Esophagus muscularis mucosa (tissue), 3 donors: ENCODE data around the gene HPDL.

Experiments used
- POLR2A ChIP-seq: fragments of 450-650 bp; IDR thresholded peaks from one replicate; pipeline ENCODE4 v1.6.1; 2017; ENCODE audit warnings: antibody characterized with exemption, moderate library complexity, mild to moderate bottlenecking, low read depth
- TF ChIP-seq, protein P1 (sequence below), 3 experiments: fragments of 200-600 bp in 2 of 3; fragments of 450-650 bp in 1 of 3; sonication (generic) in 2 of 3; IDR thresholded peaks; one replicate each; pipeline ENCODE4 v1.5.1; 2017 to 2019; ENCODE audit warnings: antibody characterized with exemption in 3 of 3, mild to moderate bottlenecking in 2 of 3, moderate library complexity in 1 of 3

DNA sequence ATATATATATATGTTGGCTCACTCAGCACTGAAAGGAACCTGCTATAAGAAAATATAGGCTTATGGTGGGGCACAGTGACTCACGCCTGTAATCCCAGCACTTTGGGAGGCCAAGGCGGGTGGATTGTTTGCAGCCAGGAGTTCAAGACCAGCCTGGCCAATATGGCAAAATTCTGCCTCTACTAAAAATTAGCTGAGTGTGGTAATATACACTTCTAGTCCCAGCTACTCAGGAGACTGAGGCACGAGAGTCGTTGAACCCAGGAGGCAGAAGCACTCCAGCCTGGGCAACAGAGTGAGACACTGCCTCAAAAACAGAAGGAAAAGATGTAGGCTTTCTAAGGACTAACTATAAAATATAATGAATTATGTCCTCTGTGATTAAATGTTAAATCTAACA, 28.1 kb downstream of the HPDL start:
- TF ChIP-seq, protein P1, sequence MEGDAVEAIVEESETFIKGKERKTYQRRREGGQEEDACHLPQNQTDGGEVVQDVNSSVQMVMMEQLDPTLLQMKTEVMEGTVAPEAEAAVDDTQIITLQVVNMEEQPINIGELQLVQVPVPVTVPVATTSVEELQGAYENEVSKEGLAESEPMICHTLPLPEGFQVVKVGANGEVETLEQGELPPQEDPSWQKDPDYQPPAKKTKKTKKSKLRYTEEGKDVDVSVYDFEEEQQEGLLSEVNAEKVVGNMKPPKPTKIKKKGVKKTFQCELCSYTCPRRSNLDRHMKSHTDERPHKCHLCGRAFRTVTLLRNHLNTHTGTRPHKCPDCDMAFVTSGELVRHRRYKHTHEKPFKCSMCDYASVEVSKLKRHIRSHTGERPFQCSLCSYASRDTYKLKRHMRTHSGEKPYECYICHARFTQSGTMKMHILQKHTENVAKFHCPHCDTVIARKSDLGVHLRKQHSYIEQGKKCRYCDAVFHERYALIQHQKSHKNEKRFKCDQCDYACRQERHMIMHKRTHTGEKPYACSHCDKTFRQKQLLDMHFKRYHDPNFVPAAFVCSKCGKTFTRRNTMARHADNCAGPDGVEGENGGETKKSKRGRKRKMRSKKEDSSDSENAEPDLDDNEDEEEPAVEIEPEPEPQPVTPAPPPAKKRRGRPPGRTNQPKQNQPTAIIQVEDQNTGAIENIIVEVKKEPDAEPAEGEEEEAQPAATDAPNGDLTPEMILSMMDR (IDR thresholded peaks at IDR 0.05) = no peak
- TF ChIP-seq POLR2A = no peak
